Measurements from ENCODE around the gene CACNA1C. TPM values are rescaled to one million over a fixed set of nuclear protein-coding genes. Genes with fewer than 3 reads are reported as not detected.

Gene CACNA1C
- total and polyA plus RNA-seq, 2 of the 4 experiments (the other 2 are of a cell fraction): 1.6 to 2.6 TPM

DNA sequence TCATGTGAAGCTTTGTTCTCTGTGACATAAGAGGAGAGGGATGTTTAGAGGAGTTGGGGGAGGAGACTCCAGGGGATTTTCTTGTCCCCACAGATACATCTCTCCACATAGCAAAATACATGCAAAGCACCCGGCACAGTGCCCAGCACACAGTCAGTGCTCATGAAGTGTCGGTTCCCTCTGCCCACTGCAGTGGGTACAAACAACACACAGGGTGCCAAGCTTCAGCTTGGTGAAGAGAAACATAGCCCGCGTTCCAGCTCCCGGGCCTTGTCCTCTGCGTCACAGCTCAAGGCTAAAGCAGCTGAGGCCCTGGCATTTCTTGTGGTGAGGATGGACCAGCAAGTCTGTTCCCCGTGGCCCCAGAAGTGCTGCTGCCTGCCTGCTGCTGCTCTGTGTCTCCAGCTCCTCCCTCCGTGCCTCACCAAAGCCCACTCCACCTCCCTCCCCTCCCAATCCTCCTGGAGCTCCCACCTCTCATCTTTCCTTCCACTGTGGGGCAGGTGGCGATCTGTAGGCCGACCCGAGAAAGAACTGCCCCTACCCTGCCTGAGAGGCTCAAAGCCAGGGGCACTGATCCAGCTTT, 685.0 kb downstream of the CACNA1C start:
- Histone ChIP-seq H4K91ac (ENCODE audit: insufficient read depth, low read depth, low read length) (no peak overlapping the region), H3K23ac (ENCODE audit: low read depth, low read length) (no peak overlapping the region), H3K9ac (ENCODE audit: low read depth, low read length) (no peak overlapping the region), H2BK5ac (ENCODE audit: low read depth, low read length, poor library complexity, severe bottlenecking) (no peak overlapping the region), H3K14ac (replicated peaks; ENCODE audit: low read depth, low read length) (no peak overlapping the region), H2AK9ac (replicated peaks; ENCODE audit: low read depth, low read length, poor library complexity) (no peak overlapping the region), H2AFZ (replicated peaks; ENCODE audit: low read length, poor library complexity) (no peak overlapping the region), H3K4me1 (ENCODE audit: control insufficient read depth, insufficient read depth, low read length) (no peaks in the 10 kb centered on the region), H3K18ac (ENCODE audit: low read depth, low read length) (no peak overlapping the region), H3K4me3 (ENCODE audit: insufficient read depth, low read depth, low read length) (no peak overlapping the region), H2AK5ac (ENCODE audit: low read depth, low read length) (no peak overlapping the region), H3K27ac (ENCODE audit: insufficient read depth, low read length) (no peak overlapping the region), H3K9me1 (ENCODE audit: insufficient read depth, low read length) (no peaks in the 10 kb centered on the region; the same call in 1 of the 2 replicates), H4K8ac (ENCODE audit: low read depth in 2 of 2, low read length in 2 of 2) (no peak overlapping the region), H4K20me1 (ENCODE audit: insufficient read depth, low read length) (no peaks in the 10 kb centered on the region; the same call in 1 of the 2 replicates), H3K56ac (ENCODE audit: extremely low read depth, insufficient read depth, low read length) (no peak overlapping the region), H2BK120ac (ENCODE audit: low read depth, low read length) (no peak overlapping the region), H3K9me3 (ENCODE audit: control insufficient read depth, insufficient read depth, low read length) (no peaks in the 10 kb centered on the region), H3K36me3 (ENCODE audit: control insufficient read depth, insufficient read depth, low read length) (no peaks in the 10 kb centered on the region), H2BK15ac (ENCODE audit: low read depth, low read length) (no peak overlapping the region), H3K4me2 (ENCODE audit: low read depth, low read length) (no peak overlapping the region), H3K27me3 (ENCODE audit: control insufficient read depth, insufficient read depth, low read length) (peaks cover 51% of the 10 kb centered on the region), H3K79me1 (ENCODE audit: low read depth in 1 of 2, low read length in 2 of 2) (no peaks in the 10 kb centered on the region), H4K5ac (ENCODE audit: low read depth, low read length) (no peak overlapping the region), H2BK20ac (ENCODE audit: low read depth, low read length) (no peak overlapping the region), H3K4ac (ENCODE audit: low read depth, low read length) (no peak overlapping the region)
- 40% methylated on average over 1 of the region's 11 CpGs; no CpG with 5 or more reads in 1 of the 2 experiments for WGBS, 2 experiments (ENCODE audit: extremely low coverage in 2 of 2, insufficient read length in 1 of 2)
- DNase-seq (no peak), ATAC-seq (ENCODE audit: low read depth) (no peak)
- in situ Hi-C loops (cut with MboI; ENCODE audit: low sequenced_read_pairs) (no loop called here), intact Hi-C loops (cut with micrococcal nuclease) (loop anchor here (2.0 kb wide), 1 partner anchor 297 kb away; no protein-coding TSS in a partner anchor), dilution Hi-C loops (cut with HindIII; ENCODE audit: low sequenced_read_pairs, unreplicated experiment) (no loop called here)
- ChIA-PET POLR2A (ENCODE audit: unreplicated experiment) (no interaction called here), CTCF (no interaction called here)
- no TSS peak for BruUV-seq (replicated peaks)
- no peak for TF ChIP-seq MAFK (IDR thresholded peaks at IDR 0.05; ENCODE audit: low read depth, low read length)
- TF ChIP-seq, protein P1, sequence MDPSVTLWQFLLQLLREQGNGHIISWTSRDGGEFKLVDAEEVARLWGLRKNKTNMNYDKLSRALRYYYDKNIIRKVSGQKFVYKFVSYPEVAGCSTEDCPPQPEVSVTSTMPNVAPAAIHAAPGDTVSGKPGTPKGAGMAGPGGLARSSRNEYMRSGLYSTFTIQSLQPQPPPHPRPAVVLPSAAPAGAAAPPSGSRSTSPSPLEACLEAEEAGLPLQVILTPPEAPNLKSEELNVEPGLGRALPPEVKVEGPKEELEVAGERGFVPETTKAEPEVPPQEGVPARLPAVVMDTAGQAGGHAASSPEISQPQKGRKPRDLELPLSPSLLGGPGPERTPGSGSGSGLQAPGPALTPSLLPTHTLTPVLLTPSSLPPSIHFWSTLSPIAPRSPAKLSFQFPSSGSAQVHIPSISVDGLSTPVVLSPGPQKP (IDR thresholded peaks at IDR 0.05; ENCODE audit: borderline replicate concordance, low read depth, low read length): no peak
- TF ChIP-seq CHD1 (IDR thresholded peaks at IDR 0.05; ENCODE audit: low read depth, low read length): no peak
- TF ChIP-seq RFX5 (IDR thresholded peaks at IDR 0.05; ENCODE audit: low read depth, low read length): no peak
- no peak for TF ChIP-seq RAD21 (IDR thresholded peaks at IDR 0.05; ENCODE audit: low read length)
- no peak for TF ChIP-seq BHLHE40 (IDR thresholded peaks at IDR 0.05; ENCODE audit: low read depth, low read length)
- no peak for TF ChIP-seq SMC3 (IDR thresholded peaks at IDR 0.05; ENCODE audit: low read depth, low read length)
- TF ChIP-seq, protein P2, sequence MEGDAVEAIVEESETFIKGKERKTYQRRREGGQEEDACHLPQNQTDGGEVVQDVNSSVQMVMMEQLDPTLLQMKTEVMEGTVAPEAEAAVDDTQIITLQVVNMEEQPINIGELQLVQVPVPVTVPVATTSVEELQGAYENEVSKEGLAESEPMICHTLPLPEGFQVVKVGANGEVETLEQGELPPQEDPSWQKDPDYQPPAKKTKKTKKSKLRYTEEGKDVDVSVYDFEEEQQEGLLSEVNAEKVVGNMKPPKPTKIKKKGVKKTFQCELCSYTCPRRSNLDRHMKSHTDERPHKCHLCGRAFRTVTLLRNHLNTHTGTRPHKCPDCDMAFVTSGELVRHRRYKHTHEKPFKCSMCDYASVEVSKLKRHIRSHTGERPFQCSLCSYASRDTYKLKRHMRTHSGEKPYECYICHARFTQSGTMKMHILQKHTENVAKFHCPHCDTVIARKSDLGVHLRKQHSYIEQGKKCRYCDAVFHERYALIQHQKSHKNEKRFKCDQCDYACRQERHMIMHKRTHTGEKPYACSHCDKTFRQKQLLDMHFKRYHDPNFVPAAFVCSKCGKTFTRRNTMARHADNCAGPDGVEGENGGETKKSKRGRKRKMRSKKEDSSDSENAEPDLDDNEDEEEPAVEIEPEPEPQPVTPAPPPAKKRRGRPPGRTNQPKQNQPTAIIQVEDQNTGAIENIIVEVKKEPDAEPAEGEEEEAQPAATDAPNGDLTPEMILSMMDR (conservative IDR thresholded peaks at IDR 0.05; ENCODE audit: low read depth, low read length): no peak
- TF ChIP-seq POLR2A (IDR thresholded peaks at IDR 0.05; ENCODE audit: low read depth, low read length): no peak
- no peak for TF ChIP-seq MAZ (IDR thresholded peaks at IDR 0.05; ENCODE audit: borderline replicate concordance, low read depth, low read length)

Data from IMR-90 (cell line).